SK-N-SH (cell line): Measurements from ENCODE around the gene SLC34A1.

Source experiments
- CTCF ChIP-seq: fragments of 200-600 bp; sonication (generic); IDR thresholded peaks from 2 replicates; pipeline ENCODE4 v1.6.1; 2017; ENCODE audit warnings: antibody characterized with exemption, mild to moderate bottlenecking, moderate library complexity
- ELF1 ChIP-seq: IDR thresholded peaks from 2 replicates; pipeline ENCODE4 v1.4.0; 2012
- FOXM1 ChIP-seq: IDR thresholded peaks from 2 replicates; pipeline ENCODE4 v1.4.0; 2012; ENCODE audit warnings: low read depth, mild to moderate bottlenecking
- GABPA ChIP-seq: IDR thresholded peaks from 2 replicates; pipeline ENCODE4 v1.4.0; 2012; ENCODE audit warnings: low read depth, mild to moderate bottlenecking
- RAD21 ChIP-seq: IDR thresholded peaks from 2 replicates; pipeline ENCODE4 v1.6.1; 2012; ENCODE audit warnings: mild to moderate bottlenecking, low read length
- RCOR1 ChIP-seq: fragments of 150-350 bp; IDR thresholded peaks from 2 replicates; pipeline ENCODE4 v1.6.1; 2017; ENCODE audit warnings: antibody characterized with exemption, low read length
- RFX5 ChIP-seq: IDR thresholded peaks from 2 replicates; pipeline ENCODE4 v1.6.1; 2012; ENCODE audit warnings: mild to moderate bottlenecking, improper control_type of control experiment, low read length
- USF2 ChIP-seq: fragments of 150-350 bp; IDR thresholded peaks from 2 replicates; pipeline ENCODE4 v1.6.1; 2017; ENCODE audit warnings: antibody characterized with exemption, low read length, low read depth, borderline replicate concordance

- TF ChIP-seq RFX5 (no peak), CTCF (no peak), GABPA (no peak), USF2 (no peak), RCOR1 (no peak), ELF1 (no peak), FOXM1 (no peak), RAD21 (no peak)
Measured at GRCh38 chr5:177392765-177393164, 8.5 kb downstream of the SLC34A1 start.
